GM18873 (cell line): ENCODE results near the gene IFT52.

ENCODE experiments used
- ATAC-seq: cut with Tn5 transposase; IDR thresholded peaks from one replicate; pipeline ENCODE4 v1.9.1; 2021; ENCODE audit warnings: mild to moderate bottlenecking, moderate library complexity, moderate number of reproducible peaks; ENCODE audit not compliant: unreplicated experiment, low FRiP score

Gene IFT52, protein sequence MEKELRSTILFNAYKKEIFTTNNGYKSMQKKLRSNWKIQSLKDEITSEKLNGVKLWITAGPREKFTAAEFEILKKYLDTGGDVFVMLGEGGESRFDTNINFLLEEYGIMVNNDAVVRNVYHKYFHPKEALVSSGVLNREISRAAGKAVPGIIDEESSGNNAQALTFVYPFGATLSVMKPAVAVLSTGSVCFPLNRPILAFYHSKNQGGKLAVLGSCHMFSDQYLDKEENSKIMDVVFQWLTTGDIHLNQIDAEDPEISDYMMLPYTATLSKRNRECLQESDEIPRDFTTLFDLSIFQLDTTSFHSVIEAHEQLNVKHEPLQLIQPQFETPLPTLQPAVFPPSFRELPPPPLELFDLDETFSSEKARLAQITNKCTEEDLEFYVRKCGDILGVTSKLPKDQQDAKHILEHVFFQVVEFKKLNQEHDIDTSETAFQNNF

DNA sequence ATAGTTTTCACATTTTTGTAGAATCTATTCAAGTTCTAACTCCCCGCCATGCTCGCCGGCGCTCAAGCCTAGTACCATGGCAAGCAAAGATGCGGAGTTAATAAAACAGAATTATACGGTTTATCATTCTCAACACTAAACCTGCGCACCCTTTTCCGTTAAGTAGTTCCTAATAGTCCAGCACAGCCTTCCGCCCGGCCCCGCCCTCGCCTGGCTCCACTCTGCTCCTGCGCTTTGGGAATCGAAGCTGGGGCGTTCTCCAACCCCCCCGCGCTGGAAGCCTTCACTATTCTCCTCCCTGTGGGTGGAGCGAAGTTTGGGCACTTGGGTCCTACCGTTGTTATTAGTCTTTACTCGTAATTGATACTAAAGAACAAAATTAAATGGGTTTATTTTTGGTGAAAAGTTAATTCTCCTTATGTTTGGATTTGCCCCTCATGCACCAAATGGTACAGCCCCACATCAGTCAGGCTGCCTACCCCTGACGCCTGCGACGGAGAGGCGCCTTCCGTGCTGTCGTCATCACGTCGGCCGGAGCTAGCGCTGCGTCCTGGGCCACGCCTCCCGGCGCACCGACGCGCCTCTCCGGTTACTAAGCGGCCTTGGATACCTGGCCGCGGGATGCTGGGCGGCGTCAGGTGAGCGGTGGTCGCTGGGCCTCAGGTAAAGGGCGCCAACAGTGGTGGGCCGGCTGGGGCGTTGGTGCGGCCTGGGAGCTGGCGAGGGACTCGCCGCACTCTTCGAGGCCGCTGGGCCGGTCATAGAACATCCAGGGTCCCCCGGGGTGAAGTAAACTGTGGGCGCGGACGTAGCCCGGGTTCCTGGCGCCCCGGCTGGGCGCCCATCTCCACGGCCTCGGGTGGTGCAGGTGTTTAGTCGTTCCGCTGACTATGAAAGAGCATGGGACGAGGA lies at the start of gene IFT52:
Gene IFT52 (plus strand): TSS at position 546 of the 912 bp plus-strand sequence. CDS start 3,762 bp downstream, outside the sequence.
- ATAC-seq, result peak; percentile 91

DNA sequence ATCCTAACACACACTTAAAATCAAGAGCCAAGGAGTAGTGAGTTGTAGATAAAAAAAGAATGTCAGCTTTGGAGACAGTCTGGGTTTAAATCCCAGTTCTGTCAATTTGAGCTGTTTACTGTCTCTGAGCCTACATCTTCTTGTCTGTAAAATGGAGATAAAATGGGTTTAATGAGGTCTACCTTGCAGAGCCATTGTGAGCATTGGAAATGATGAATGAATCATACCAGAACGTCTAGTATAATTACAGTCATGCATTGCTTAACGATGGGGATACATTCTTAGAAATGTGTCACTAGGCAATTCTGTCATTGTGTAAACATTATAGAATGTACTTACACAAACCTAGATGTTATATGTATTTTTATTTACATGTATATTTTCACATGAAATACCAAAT lies 49.5 kb upstream of the IFT52 start:
- ATAC-seq, result no peak

DNA sequence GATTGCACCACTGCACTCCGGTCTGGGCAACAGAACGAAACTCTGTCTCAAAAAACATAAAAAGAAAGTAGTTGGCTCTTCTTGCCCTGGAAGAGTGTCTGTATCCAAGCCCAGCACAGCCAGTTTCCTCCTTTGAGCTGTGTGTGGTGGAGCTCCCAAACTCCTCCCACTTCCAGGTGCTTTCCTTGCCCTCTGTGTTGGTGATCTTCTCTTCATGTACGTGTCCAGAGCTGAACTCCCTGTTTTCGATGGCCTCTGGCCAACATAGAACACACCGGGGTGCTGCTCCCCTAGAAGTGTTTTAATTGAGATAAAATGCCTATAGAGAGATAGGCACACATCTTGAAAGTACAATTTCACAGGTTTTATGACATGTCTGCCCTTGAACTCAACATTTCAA lies 48.6 kb upstream of the IFT52 start:
- ATAC-seq, result no peak

DNA sequence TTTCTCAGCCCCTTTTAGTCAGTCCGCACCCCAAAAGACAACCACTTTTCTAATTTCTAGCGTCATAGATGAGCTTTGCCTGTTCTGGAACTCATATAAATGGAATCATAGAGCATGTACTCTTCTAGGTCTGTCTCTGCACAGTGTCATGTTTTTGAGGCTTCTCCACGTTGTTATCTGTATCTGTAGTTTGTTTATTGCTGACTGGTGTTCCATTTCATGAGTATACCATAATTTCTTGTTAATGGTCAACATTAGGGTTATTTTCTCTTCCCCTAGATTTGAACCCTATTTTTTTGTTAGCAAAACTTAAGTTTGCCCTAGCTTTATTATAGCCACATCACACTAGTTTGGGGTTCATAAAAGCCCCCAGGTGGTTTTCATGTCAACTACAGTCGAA lies 48.1 kb upstream of the IFT52 start:
- no peak for ATAC-seq

DNA sequence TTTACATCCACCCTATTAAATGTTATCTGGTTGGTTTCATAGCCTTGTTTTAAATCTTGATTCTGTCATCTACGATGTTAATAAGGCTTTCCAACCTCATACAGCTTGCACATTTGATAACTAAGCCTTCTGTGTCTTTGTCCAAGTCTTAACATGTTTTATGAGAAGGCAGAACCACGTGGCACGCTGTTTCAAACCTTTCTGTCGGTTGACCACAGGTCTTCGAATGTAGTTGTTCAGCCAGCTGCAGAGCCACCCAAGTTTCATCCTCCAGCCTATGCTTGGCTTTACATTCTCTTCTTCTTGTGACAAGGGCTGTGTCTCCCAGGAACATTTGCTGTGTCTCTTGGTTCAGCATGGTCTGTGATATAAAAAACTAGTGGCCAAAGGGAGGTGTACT lies 47.6 kb upstream of the IFT52 start:
- ATAC-seq, result no peak

DNA sequence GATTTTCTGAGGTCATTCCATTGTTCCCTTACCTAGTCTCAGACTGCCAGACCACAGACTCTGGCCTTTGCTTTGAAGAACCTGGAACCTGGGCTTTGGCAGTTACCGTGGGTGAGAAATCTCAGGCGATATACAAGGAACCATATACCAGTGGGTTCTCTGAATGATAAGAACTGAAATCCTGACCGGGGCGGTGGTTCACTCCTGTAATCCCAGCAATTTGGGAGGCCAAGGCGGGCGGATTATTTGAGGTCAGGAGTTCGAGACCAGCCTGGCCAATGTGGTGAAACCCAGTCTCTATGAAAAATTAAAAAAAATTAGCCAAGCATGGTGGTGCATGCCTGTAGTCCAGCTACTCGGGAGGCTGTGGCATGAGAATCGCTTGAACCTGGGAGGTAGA lies 46.2 kb upstream of the IFT52 start:
- no peak for ATAC-seq

DNA sequence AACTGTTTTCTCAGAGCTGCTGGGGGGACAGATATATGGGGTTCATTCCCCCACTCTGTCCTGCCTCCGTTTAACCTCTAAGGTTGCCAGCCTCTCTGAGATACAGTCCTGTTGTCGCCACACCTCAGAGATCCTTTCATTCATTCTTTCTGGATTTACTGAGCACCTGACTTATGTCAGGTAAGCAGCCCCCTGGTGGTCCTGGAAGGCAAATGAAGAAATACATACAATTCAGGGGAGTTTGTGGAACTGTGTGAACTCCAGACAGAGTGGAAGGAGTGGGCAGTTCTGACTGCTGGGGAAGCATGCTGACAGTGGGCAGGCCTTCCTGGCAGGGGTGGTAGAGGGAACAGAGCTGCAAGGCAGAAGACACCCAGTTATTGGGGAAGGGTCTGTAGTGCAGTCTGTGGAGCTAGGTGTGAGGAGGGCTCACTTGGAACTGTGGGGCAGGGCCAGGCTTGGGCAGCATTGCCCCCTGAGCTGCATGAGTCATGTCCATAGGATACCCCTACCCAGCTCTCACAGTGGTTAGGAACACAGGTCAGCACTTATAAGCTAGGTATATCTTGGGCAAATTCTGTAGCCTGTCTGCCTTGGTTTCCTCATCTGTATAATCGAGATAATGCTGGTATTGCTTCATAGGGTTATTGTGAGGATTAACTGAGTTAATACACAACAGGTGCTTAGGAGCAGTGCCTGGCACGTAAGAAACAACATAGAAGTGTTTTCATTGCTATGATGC lies 44.7 kb upstream of the IFT52 start:
- no peak for ATAC-seq

DNA sequence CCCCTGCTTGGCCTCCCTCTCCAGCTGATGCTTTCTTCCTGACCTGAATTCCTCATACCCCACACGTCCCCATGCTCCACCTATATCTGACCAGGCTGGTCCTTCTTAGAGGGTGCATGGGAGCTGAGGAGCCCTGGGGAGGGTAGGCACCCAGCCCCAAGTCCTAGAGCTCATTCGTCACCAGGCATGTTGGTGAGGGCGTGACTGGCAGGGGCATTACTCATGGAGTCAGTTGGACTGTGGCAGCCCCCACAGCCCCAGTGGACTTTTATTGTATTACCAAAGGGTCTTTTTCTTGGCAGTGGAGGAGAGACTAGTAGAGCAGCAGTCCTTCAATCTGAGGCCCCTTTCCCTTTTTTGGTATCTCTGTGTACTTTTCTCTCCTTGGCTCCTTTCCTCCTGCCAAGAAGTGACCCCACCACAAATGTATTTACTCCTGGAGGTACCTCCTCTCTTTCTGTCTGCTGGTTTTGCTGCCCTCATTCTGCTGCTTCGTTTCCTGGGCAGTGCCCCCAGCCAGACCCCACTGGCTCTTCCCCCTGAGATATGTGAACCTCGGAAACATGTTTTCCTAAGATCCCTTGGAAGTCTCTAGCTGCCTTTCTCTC lies 42.4 kb upstream of the IFT52 start:
- ATAC-seq, result no peak

DNA sequence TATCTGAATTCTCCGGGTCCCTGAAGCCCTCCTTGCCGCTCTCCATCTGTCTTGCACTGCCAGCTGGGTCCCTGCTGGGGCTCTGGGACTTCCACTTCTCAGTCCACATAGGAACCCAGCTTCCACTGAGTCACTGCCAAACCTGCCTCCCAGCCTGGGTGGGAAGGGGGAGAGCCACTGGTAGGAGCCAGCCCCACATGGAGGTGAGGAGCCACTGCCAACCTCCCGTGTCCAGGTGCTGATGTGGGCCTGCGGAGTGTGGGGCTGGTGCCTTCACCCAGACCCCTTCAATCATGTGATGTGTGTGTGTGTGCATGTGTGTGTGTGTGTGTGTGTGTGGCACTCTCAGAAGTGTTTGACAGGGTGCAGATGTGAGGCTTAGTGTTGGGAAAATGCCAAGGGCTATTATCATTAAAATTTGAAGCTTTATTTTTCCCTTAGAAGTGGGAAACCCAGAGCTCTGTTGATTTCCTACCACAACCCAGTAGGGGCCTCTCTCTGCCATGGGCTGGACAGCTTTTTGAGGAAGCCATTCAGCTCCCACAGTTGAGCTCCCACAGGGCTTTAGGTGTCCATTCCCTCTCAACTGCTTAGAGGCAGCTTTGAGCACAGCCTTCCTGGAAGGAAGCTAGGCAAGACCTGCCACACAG lies 41.2 kb upstream of the IFT52 start:
- ATAC-seq, result no peak

DNA sequence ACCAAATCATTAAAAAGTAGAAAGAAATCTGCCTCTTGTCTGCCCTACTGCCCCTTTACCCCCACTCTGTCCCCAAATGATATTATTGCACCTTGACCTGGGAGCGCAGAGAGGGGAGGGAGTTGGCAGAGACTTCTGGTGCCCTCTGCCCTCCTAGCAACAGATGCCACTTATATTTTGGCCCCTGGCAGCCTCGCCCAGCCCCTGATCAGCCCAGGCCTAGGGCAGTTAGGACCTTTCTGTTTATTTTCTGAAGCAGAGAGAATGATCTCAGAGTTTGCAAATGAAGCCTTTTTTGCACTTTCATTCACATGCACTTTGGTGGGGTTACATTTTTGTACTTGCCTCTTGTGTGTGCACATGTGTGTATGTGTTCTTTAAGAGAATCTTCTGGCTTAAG lies 40.3 kb upstream of the IFT52 start:
- ATAC-seq, result no peak

DNA sequence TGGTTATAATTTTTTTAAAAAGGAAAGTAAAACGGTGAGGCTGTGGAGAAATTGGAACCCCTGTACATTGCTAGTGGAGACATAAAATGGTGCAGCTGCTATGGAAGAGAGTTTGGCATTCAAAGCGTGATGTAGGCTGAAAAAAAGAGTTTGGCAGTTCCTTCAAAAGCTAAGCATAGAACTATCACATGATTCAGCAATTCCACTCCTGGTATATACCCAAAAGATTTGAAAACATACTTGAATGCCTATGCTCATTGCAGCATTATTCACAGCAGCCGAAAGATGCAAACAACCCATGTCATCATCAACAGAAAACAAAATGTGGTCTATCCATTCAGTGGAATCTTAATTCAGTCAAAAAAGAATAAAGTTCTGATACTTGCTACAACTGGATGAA lies 36.4 kb upstream of the IFT52 start:
- ATAC-seq, result no peak

DNA sequence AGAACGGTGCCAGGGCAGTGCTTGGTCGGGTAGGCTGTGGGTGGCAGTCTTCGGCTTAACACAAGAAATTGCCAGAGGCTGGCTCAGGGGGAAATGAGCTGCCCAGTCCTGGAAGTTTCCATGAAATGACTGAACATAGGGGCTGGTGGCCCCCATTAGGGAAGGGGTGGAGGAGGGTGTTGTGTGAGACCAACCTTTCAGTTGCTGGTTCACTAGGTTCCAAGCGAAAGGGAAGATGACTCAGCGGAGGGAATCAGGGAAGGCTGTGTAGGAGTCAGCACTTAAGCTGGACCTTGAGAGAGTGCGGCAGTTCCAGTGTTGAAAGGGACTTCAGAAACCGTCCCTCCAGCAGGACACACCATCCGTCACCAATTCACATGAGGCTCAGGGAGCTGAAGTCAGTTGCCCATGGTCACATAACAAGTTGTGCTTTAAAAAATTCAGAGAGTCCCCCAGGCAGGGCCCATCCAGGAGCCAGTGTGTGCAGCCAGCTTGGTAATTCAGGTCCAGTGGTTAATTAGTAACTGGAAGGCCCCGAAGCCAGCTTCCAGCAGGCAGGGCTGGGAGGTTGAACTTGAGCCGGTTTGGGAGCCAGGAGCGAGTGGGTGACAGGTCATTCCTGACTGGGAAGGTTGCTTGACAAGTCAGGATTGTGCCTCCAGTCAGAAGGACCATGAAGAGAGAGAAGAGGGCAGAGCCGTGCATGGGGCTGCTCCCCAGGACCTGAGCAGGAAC lies 32.2 kb upstream of the IFT52 start, which contains the start of gene SGK2:
Gene SGK2 (plus strand): TSS at position 616 of the 735 bp plus-strand sequence. CDS start 7,469 bp downstream, outside the sequence.
- ATAC-seq, result no peak

DNA sequence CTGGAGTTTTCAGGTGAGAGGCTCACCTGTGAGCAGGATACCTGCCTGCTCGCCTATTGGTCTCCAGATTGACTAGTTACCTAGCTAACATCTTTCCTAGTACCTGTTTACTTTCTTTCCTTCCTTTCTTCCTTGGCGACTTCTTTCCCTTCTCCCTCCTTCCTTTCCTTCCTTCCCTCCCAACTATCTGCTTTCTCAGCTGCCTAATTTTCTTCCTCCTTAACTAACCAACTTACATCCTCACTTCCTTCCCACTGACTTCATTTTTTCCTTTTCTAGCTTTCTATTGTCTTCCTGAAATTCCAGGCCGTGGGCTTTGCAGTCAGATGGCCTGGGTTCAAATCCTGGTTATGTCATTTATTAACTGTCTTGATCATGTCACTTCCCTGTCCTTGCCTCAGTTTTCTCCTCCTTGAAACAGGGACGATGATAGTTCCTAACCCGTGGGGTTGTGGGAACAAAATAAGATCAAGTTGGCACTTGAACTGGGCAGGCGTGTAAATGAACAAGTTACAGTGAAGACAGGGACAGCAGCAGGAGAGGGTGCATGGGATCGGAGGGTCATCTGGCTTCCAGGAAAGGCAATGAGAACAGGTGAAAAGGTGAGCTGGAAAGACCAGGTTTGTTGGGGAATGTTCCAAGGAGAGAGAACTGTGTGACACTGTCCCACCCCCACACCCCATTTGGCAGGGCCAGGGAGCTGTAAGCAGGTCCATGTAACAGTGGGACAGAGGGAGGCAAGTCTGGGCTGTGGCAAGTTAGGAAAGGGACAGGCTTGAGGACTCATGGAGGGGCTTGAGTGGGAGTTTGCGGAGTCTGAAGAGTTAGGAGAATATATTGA lies 31.4 kb upstream of the IFT52 start:
- ATAC-seq, result no peak

DNA sequence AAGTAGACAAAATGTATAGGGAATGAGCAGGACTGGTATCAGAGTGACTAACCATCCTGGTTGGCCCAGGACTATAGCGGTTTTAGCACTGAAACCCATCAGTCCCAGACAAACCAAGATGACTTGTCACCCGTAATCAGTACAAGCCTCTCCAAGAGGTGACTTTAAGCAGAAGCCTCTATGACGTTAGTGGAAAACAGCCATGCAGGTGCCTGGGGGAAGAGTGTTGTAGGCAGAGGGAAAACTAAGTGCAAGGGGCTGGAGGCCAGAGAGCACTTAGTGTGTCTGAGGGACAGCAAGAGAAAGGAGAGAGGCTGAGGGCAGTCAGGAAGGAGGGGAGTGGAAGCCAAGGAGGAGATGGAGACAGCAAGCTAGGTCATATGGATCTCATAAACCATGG lies 29.8 kb upstream of the IFT52 start:
- no peak for ATAC-seq

DNA sequence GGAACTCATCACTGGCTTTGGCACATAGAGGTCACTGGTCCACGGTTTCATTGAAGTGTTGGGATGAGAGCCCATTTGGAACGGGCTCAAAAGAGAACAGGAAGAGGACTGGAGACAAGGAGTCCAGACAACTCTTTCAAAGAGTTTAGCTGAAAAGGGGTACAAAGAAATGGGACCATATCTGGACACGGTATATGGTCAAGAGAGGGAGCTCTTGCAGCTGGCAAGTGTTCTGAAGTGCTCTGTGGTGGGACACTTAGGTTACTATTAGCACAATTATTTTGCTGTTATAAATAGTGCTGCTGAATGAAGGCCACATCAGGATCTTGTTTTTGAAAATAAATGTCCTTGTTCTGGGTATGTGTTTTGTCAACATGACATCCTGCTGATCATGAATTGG lies 27.3 kb upstream of the IFT52 start:
- no peak for ATAC-seq

DNA sequence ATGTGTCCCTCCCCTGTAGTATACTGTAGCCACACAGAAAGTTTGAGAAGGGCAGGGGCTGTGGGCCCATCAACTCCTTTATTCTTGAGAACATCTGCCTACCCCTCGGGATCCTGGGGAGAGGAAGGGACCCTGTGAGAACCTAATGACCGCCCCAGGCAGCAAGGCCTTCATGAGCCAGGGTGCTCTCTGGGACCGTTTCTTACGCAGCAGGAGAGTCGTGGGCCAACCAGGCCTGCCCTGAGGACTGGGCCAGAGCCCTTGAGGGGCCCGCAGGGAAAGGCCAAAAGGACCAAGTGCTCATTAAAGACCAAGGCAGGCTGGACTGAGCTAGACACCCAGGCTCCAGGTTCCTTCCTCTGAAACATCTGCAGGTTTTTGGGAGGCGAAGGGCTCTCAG lies 26.7 kb upstream of the IFT52 start:
- ATAC-seq, result no peak

DNA sequence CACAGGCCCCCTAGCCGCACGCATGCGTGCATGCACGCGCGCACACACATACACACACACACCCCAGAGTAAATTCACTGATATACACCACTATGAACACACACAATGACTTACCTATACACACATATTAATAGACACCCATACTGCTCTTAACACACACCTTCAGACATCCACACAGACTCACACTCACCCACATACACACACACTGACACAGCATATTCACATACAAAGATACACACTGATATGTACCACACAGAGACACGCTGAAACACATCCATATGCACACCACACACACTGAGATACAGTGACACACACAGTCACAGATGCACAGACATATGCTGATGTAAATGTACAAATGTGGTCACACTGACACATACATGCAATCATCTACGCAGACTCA lies 26.3 kb upstream of the IFT52 start:
- ATAC-seq, result no peak
